Measurements from ENCODE around the gene MED26.
"Not testable (repeated sequence)": the region's sequence is repeated elsewhere in the genome, so short reads cannot be mapped to it uniquely, and the experiment has no call there.

MED26 gene

GRCh38 chr19:16628183-16628983 is at the start of gene MED26:
Gene MED26, minus strand, starts transcription at chr19:16628204. Its CDS starts 261 bp downstream, at chr19:16627943.
- DNase-seq (ENCODE audit: low read depth in 4 of 4, low spot score in 1 of 4), result peak; percentile 88 to 95 (median 93)

GRCh38 chr19:16677055-16677454 is 49.1 kb upstream of the MED26 start:
- no peak for DNase-seq (ENCODE audit: low read depth in 4 of 4, low spot score in 1 of 4)

- DNase-seq (ENCODE audit: low read depth in 4 of 4, low spot score in 1 of 4), result no peak
Observed at GRCh38 chr19:16676101-16676798, 48.2 kb upstream of the MED26 start.

- DNase-seq (ENCODE audit: low read depth in 4 of 4, low spot score in 1 of 4), result not testable (repeated sequence)
Observed at GRCh38 chr19:16673839-16674238, 45.8 kb upstream of the MED26 start.

- DNase-seq (ENCODE audit: low read depth in 4 of 4, low spot score in 1 of 4), result no peak
Observed at GRCh38 chr19:16673231-16673630, 45.2 kb upstream of the MED26 start.

GRCh38 chr19:16671652-16672274 is 43.8 kb upstream of the MED26 start:
- no peak for DNase-seq (ENCODE audit: low read depth in 4 of 4, low spot score in 1 of 4)

GRCh38 chr19:16670291-16670690 is 42.3 kb upstream of the MED26 start:
- DNase-seq (ENCODE audit: low read depth in 4 of 4, low spot score in 1 of 4), result no peak

GRCh38 chr19:16668702-16669101 is 40.7 kb upstream of the MED26 start:
- not testable (repeated sequence) for DNase-seq (ENCODE audit: low read depth in 4 of 4, low spot score in 1 of 4)

GRCh38 chr19:16668176-16668575 is 40.2 kb upstream of the MED26 start:
- no peak for DNase-seq (ENCODE audit: low read depth in 4 of 4, low spot score in 1 of 4)

GRCh38 chr19:16661480-16662034 is 33.6 kb upstream of the MED26 start:
- DNase-seq (ENCODE audit: low read depth in 4 of 4, low spot score in 1 of 4), result no peak

- peak in 3 of 4 experiments; percentile 7 to 13 (median 9) for DNase-seq (ENCODE audit: low read depth in 4 of 4, low spot score in 1 of 4)
Observed at GRCh38 chr19:16660763-16661479, 32.9 kb upstream of the MED26 start, which contains the start of gene TMEM38A. Gene TMEM38A, plus strand, starts transcription at chr19:16661139. Its CDS starts 79 bp downstream, at chr19:16661218.

- DNase-seq (ENCODE audit: low read depth in 4 of 4, low spot score in 1 of 4), result peak; percentile 95 to 98 (median 96)
Observed at GRCh38 chr19:16659832-16660708, 32.1 kb upstream of the MED26 start, which contains the start of gene SMIM7. Gene SMIM7, minus strand, starts transcription at chr19:16660144. Its CDS starts 34 bp downstream, at chr19:16660110.

- DNase-seq (ENCODE audit: low read depth in 4 of 4, low spot score in 1 of 4), result no peak
Observed at GRCh38 chr19:16659464-16659831, 31.4 kb upstream of the MED26 start.

- no peak for DNase-seq (ENCODE audit: low read depth in 4 of 4, low spot score in 1 of 4)
Observed at GRCh38 chr19:16657384-16657783, 29.4 kb upstream of the MED26 start.

- DNase-seq (ENCODE audit: low read depth in 4 of 4, low spot score in 1 of 4), result no peak
Observed at GRCh38 chr19:16655727-16656126, 27.7 kb upstream of the MED26 start.

- DNase-seq (ENCODE audit: low read depth in 4 of 4, low spot score in 1 of 4), result no peak
Observed at GRCh38 chr19:16654627-16655026, 26.6 kb upstream of the MED26 start.

- DNase-seq (ENCODE audit: low read depth in 4 of 4, low spot score in 1 of 4), result no peak
Observed at GRCh38 chr19:16654140-16654539, 26.1 kb upstream of the MED26 start.

- no peak for DNase-seq (ENCODE audit: low read depth in 4 of 4, low spot score in 1 of 4)
Observed at GRCh38 chr19:16652854-16653253, 24.9 kb upstream of the MED26 start.

GRCh38 chr19:16651421-16652188 is 23.6 kb upstream of the MED26 start:
- DNase-seq (ENCODE audit: low read depth in 4 of 4, low spot score in 1 of 4), result not testable (repeated sequence)

Data from stimulated activated CD4-positive, alpha-beta T cell treated with anti-CD3 and anti-CD28 coated beads, Interleukin-1b, Interleukin-23, amount 100 ng/mL, for 24 hours (primary cell).